Osteoblast (primary cell): Measurements from ENCODE around the gene DNAJB5. TPM values are rescaled to one million over a fixed set of nuclear protein-coding genes. Genes with fewer than 3 reads are reported as not detected.

Experiments
- DNase-seq: peaks from one replicate; pipeline ENCODE4 v3.0.0; 2011; ENCODE audit warnings: low spot score, mixed read lengths; ENCODE audit not compliant: insufficient read length; ENCODE audit errors: missing footprints
- H2AFZ ChIP-seq: 2 replicates; pipeline ENCODE4 v1.6.0; 2011; ENCODE audit warnings: mild to moderate bottlenecking, low read length
- H3K27ac ChIP-seq: 2 replicates; pipeline ENCODE4 v1.5.1; 2011; ENCODE audit warnings: mild to moderate bottlenecking, low read depth, low read length, moderate library complexity
- H3K27me3 ChIP-seq: 2 replicates; pipeline ENCODE4 v1.6.0; 2012; ENCODE audit warnings: mild to moderate bottlenecking, control low read depth, inconsistent platforms, low read length, moderate library complexity; ENCODE audit not compliant: insufficient read depth
- H3K36me3 ChIP-seq: 2 replicates; pipeline ENCODE4 v1.5.1; 2011; ENCODE audit warnings: mild to moderate bottlenecking, low read length, control low read depth, moderate library complexity; ENCODE audit not compliant: insufficient read depth
- H3K4me1 ChIP-seq: 2 replicates; pipeline ENCODE4 v1.5.1; 2011; ENCODE audit warnings: mild to moderate bottlenecking, low read length, control low read depth, moderate library complexity; ENCODE audit not compliant: insufficient read depth
- H3K4me2 ChIP-seq: 2 replicates; pipeline ENCODE4 v1.6.0; 2011; ENCODE audit warnings: mild to moderate bottlenecking, low read length; ENCODE audit not compliant: insufficient read depth
- H3K4me3 ChIP-seq: fragments of 200-600 bp; sonication (generic); 3 replicates; pipeline ENCODE4 v1.5.1; 2012; ENCODE audit warnings: mild to moderate bottlenecking, low read length, inconsistent platforms; ENCODE audit not compliant: insufficient read depth
- H3K79me2 ChIP-seq: 2 replicates; pipeline ENCODE4 v1.6.0; 2012; ENCODE audit warnings: mild to moderate bottlenecking, low read length, control low read depth, inconsistent platforms; ENCODE audit not compliant: insufficient read depth
- H3K9me3 ChIP-seq: 2 replicates; pipeline ENCODE4 v1.5.1; 2011; ENCODE audit warnings: low read depth, low read length, control low read depth
- H4K20me1 ChIP-seq: 2 replicates; pipeline ENCODE4 v1.6.0; 2012; ENCODE audit warnings: mild to moderate bottlenecking, low read length, control low read depth; ENCODE audit not compliant: insufficient read depth
- total RNA-seq: library from RNA; depleted of rRNA; stranded (reverse); fragments of >200 nt; gene quantifications from 2 replicates; pipeline ENCODE4 v1.2.3, GENCODE V29; 2012
- TF ChIP-seq, protein P1 (sequence below): IDR thresholded peaks from 2 replicates; pipeline ENCODE4 v1.5.1; 2011; ENCODE audit warnings: mild to moderate bottlenecking, low read depth, low read length, moderate library complexity; ENCODE audit errors: extremely low read depth

DNAJB5 gene
- total RNA-seq, 1 donor = 12.7 TPM

GRCh38 chr9:35044071-35044470 lies 54.5 kb downstream of the DNAJB5 start:
- Histone ChIP-seq H3K4me3 (no peak overlapping the region), H3K36me3 (peaks cover 21% of the 10 kb centered on the region), H4K20me1 (peaks cover 15% of the 10 kb centered on the region), H3K4me1 (peaks cover 6% of the 10 kb centered on the region), H3K27me3 (no peaks in the 10 kb centered on the region), H3K79me2 (no peaks in the 10 kb centered on the region), H3K27ac (no peak overlapping the region), H3K4me2 (no peak overlapping the region), H2AFZ (no peak overlapping the region), H3K9me3 (no peaks in the 10 kb centered on the region)
- TF ChIP-seq, protein P1, sequence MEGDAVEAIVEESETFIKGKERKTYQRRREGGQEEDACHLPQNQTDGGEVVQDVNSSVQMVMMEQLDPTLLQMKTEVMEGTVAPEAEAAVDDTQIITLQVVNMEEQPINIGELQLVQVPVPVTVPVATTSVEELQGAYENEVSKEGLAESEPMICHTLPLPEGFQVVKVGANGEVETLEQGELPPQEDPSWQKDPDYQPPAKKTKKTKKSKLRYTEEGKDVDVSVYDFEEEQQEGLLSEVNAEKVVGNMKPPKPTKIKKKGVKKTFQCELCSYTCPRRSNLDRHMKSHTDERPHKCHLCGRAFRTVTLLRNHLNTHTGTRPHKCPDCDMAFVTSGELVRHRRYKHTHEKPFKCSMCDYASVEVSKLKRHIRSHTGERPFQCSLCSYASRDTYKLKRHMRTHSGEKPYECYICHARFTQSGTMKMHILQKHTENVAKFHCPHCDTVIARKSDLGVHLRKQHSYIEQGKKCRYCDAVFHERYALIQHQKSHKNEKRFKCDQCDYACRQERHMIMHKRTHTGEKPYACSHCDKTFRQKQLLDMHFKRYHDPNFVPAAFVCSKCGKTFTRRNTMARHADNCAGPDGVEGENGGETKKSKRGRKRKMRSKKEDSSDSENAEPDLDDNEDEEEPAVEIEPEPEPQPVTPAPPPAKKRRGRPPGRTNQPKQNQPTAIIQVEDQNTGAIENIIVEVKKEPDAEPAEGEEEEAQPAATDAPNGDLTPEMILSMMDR = no peak
- DNase-seq = no peak

Other genes starting within 250 kb of the DNAJB5 start
- under 0.01 TPM in 1 of 2 replicates, not detected in the other for gene PHF24, start 31.5 kb upstream of the DNAJB5 start, total RNA-seq
- 241 and 267 TPM in 2 replicates for gene VCP, start 82.9 kb downstream of the DNAJB5 start, total RNA-seq
- gene FANCG, start 90.2 kb downstream of the DNAJB5 start, total RNA-seq = 10.9 and 11.5 TPM in 2 replicates
- gene PIGO, start 106.8 kb downstream of the DNAJB5 start, total RNA-seq = 15.0 and 15.9 TPM in 2 replicates
- gene STOML2, start 113.4 kb downstream of the DNAJB5 start, total RNA-seq = 130 and 140 TPM in 2 replicates
- gene ATOSB, start 126.1 kb downstream of the DNAJB5 start, total RNA-seq = 31.1 and 32.1 TPM in 2 replicates
- 24.8 and 25.3 TPM in 2 replicates for gene UNC13B, start 172.3 kb downstream of the DNAJB5 start, total RNA-seq